H1 (cell line): ENCODE results near the gene SSC5D. TPM values are rescaled to one million over a fixed set of nuclear protein-coding genes. Genes with fewer than 3 reads are reported as not detected.

Experiments
- CTCF ChIA-PET: fragments of 300-600 bp; sonication (Branson Sonifier 250); formaldehyde crosslinking; loops from one replicate; lab custom pipeline; 2021; ENCODE audit not compliant: partially characterized antibody; lab: Charles Lee
- POLR2A ChIA-PET: fragments of 300-600 bp; sonication (Branson Sonifier 250); formaldehyde crosslinking; loops from one replicate; lab custom pipeline; 2021; ENCODE audit warnings: inconsistent platforms; ENCODE audit not compliant: partially characterized antibody; lab: Charles Lee
- DNase-seq, 2 experiments: peaks; one replicate each; pipeline versions ENCODE4 v3.0.0 to v3.0.0-alpha.2; 2010 to 2022; ENCODE audit warnings: low spot score in 2 of 2, low read depth in 1 of 2, mixed read lengths in 1 of 2
- FAIRE-seq: peaks from 2 replicates; lab custom pipeline; 2011; peaks lifted over from hg19 to GRCh38; lab: Jason Lieb, UNC
- H2AFZ ChIP-seq: 2 replicates; pipeline ENCODE4 v1.8.1; 2012; ENCODE audit warnings: low read length, inconsistent platforms
- H2AK5ac ChIP-seq: 2 replicates; pipeline ENCODE4 v1.6.1; 2013; ENCODE audit warnings: low read depth, low read length
- H2BK120ac ChIP-seq: replicated peaks from 2 replicates; pipeline ENCODE3; 2013; ENCODE audit warnings: low read depth, low read length, inconsistent platforms
- H2BK12ac ChIP-seq: 2 replicates; pipeline ENCODE4 v1.6.1; 2013; ENCODE audit warnings: low read depth, low read length
- H2BK15ac ChIP-seq: 2 replicates; pipeline ENCODE4 v1.6.1; 2013; ENCODE audit warnings: low read length
- H2BK20ac ChIP-seq: 2 replicates; pipeline ENCODE4 v1.6.1; 2013; ENCODE audit warnings: low read length
- H2BK5ac ChIP-seq: 2 replicates; pipeline ENCODE4 v1.6.1; 2013; ENCODE audit warnings: low read depth, low read length
- H3K14ac ChIP-seq: 2 replicates; pipeline ENCODE4 v1.6.1; 2013; ENCODE audit warnings: inconsistent platforms; ENCODE audit not compliant: insufficient read length
- H3K18ac ChIP-seq: 2 replicates; pipeline ENCODE4 v1.6.1; 2013; ENCODE audit warnings: low read length; ENCODE audit errors: extremely low read depth
- H3K23ac ChIP-seq: 2 replicates; pipeline ENCODE4 v1.6.1; 2013; ENCODE audit warnings: inconsistent platforms; ENCODE audit not compliant: insufficient read length
- H3K23me2 ChIP-seq: 2 replicates; pipeline ENCODE4 v1.6.1; 2013; ENCODE audit warnings: low read depth, low read length
- H3K27ac ChIP-seq: 2 replicates; pipeline ENCODE4 v1.6.1; 2011; ENCODE audit warnings: low read depth, low read length, inconsistent platforms
- H3K27me3 ChIP-seq, 4 experiments: replicated peaks in 1 of 4; 1 replicate in 1 of 4; 2 replicates in 3 of 4; pipeline versions ENCODE4 v1.6.1 to v1.8.1; 2011 to 2013; ENCODE audit warnings: low read length in 3 of 4, mild to moderate bottlenecking in 3 of 4, inconsistent platforms in 2 of 4, mixed read lengths in 2 of 4, moderate library complexity in 1 of 4; ENCODE audit not compliant: control insufficient read depth in 3 of 4, insufficient read depth in 3 of 4; ENCODE audit errors: extremely low read depth in 1 of 4
- H3K36me3 ChIP-seq, 4 experiments: 2 replicates each; pipeline versions ENCODE4 v1.6.1 to v1.8.1; 2011 to 2013; ENCODE audit warnings: mild to moderate bottlenecking in 4 of 4, low read length in 3 of 4, moderate library complexity in 2 of 4, control low read depth in 1 of 4, inconsistent platforms in 1 of 4; ENCODE audit not compliant: insufficient read depth in 4 of 4, control insufficient read depth in 2 of 4
- H3K4ac ChIP-seq: replicated peaks from 2 replicates; pipeline ENCODE3; 2013; ENCODE audit warnings: low read length, low read depth, mixed read lengths, inconsistent platforms; ENCODE audit not compliant: insufficient read length
- H3K4me1 ChIP-seq, 4 experiments: replicated peaks in 1 of 4; 1 replicate in 1 of 4; 2 replicates in 3 of 4; pipeline versions ENCODE4 v1.6.1 to v1.8.1; 2011 to 2013; ENCODE audit warnings: low read length in 3 of 4, inconsistent platforms in 2 of 4, mixed read lengths in 1 of 4; ENCODE audit not compliant: insufficient read depth in 4 of 4, control insufficient read depth in 3 of 4
- H3K4me2 ChIP-seq, 2 experiments: 2 replicates each; pipeline versions ENCODE4 v1.6.1 to v1.8.1; 2011 to 2013; ENCODE audit warnings: low read depth in 2 of 2, low read length in 2 of 2, control low read depth in 1 of 2, inconsistent platforms in 1 of 2, mild to moderate bottlenecking in 1 of 2; ENCODE audit not compliant: insufficient read depth in 1 of 2
- H3K4me3 ChIP-seq, 4 experiments: fragments of 200-600, 300-600 bp in 1 of 4; sonication (generic), shearing (Covaris generic), sonication (Bioruptor Twin) in 1 of 4; 2 replicates each; pipeline versions ENCODE4 v1.5.1 to v1.8.1; 2011 to 2016; ENCODE audit warnings: low read length in 4 of 4, low read depth in 3 of 4, control low read depth in 2 of 4, inconsistent platforms in 2 of 4, mild to moderate bottlenecking in 2 of 4, mixed read lengths in 1 of 4, moderate library complexity in 1 of 4; ENCODE audit not compliant: insufficient read depth in 2 of 4; ENCODE audit errors: extremely low read depth in 1 of 4
- H3K56ac ChIP-seq: replicated peaks from 2 replicates; pipeline ENCODE3; 2013; ENCODE audit warnings: low read depth, mild to moderate bottlenecking, mixed read lengths, low read length, inconsistent platforms; ENCODE audit not compliant: insufficient read length
- H3K79me1 ChIP-seq: 2 replicates; pipeline ENCODE4 v1.6.1; 2013; ENCODE audit warnings: low read depth, low read length, control low read depth
- H3K79me2 ChIP-seq, 2 experiments: 2 replicates each; pipeline versions ENCODE4 v1.6.1 to v1.8.1; 2012 to 2013; ENCODE audit warnings: low read length in 2 of 2, mild to moderate bottlenecking in 2 of 2, inconsistent platforms in 1 of 2; ENCODE audit not compliant: insufficient read depth in 2 of 2, control insufficient read depth in 1 of 2
- H3K9ac ChIP-seq, 4 experiments: replicated peaks in 1 of 4; 1 replicate in 1 of 4; 2 replicates in 3 of 4; pipeline versions ENCODE4 v1.6.1 to v1.8.1; 2011 to 2013; ENCODE audit warnings: low read depth in 3 of 4, low read length in 3 of 4, control low read depth in 2 of 4, mild to moderate bottlenecking in 2 of 4, moderate library complexity in 2 of 4, inconsistent platforms in 1 of 4; ENCODE audit errors: extremely low read depth in 1 of 4
- H3K9me3 ChIP-seq, 2 experiments: 2 replicates each; pipeline versions ENCODE4 v1.6.1 to v1.8.1; 2012 to 2013; ENCODE audit warnings: mild to moderate bottlenecking in 2 of 2, moderate library complexity in 2 of 2, control low read depth in 1 of 2, inconsistent platforms in 1 of 2, low read depth in 1 of 2, low read length in 1 of 2, mixed read lengths in 1 of 2; ENCODE audit not compliant: insufficient read depth in 2 of 2
- H4K20me1 ChIP-seq, 2 experiments: replicated peaks in 1 of 2; 2 replicates each; pipeline versions ENCODE3 to v1.8.1; 2011 to 2013; ENCODE audit warnings: inconsistent platforms in 2 of 2, low read length in 2 of 2, mild to moderate bottlenecking in 1 of 2; ENCODE audit not compliant: insufficient read depth in 2 of 2, control insufficient read depth in 1 of 2
- H4K5ac ChIP-seq: 2 replicates; pipeline ENCODE4 v1.6.1; 2013; ENCODE audit warnings: low read length, low read depth, mixed read lengths, inconsistent platforms; ENCODE audit not compliant: insufficient read length
- H4K8ac ChIP-seq: 2 replicates; pipeline ENCODE4 v1.8.0; 2013; ENCODE audit warnings: mild to moderate bottlenecking, moderate library complexity, low read length, inconsistent platforms; ENCODE audit not compliant: insufficient read depth; ENCODE audit errors: extremely low read depth
- H4K91ac ChIP-seq: replicated peaks from 2 replicates; pipeline ENCODE3; 2013; ENCODE audit warnings: low read length, mixed read lengths, inconsistent platforms; ENCODE audit not compliant: insufficient read length
- ASH2L ChIP-seq: fragments of 200-600, 300-600 bp; sonication (generic); IDR thresholded peaks from one replicate; pipeline ENCODE4 v1.7.1; 2017; ENCODE audit warnings: low read length
- BACH1 ChIP-seq: IDR thresholded peaks from 2 replicates; pipeline ENCODE4 v1.6.1; 2012; ENCODE audit warnings: low read length, improper control_type of control experiment
- NANOG ChIP-seq: IDR thresholded peaks from 2 replicates; pipeline ENCODE4 v1.6.1; 2011; ENCODE audit warnings: low read length, low read depth, mild to moderate bottlenecking, inconsistent platforms; ENCODE audit not compliant: insufficient read depth, poor library complexity, severe bottlenecking
- POLR2A ChIP-seq, 2 experiments: IDR thresholded peaks; 1 replicate in 1 of 2; 2 replicates in 1 of 2; pipeline ENCODE4 v1.6.1; 2011; ENCODE audit warnings: low read depth in 2 of 2, low read length in 2 of 2, mild to moderate bottlenecking in 2 of 2; ENCODE audit errors: control extremely low read depth in 1 of 2
- WGBS, 2 experiments: shearing (Covaris generic) in 1 of 2; methylation state at CpG; one replicate each; pipeline versions ENCODE4 v1.1.6 to v1.1.7; 2013 to 2015; ENCODE audit warnings: low lambda C conversion rate in 2 of 2, mixed read lengths in 2 of 2, inconsistent platforms in 1 of 2, low coverage in 1 of 2, missing lambda C conversion rate in 1 of 2; ENCODE audit not compliant: insufficient replicate concordance in 2 of 2, insufficient coverage in 1 of 2, insufficient read length in 1 of 2; ENCODE audit errors: extremely low coverage in 1 of 2, missing lambda C conversion rate in 1 of 2; 5-methylcytosine and 5-hydroxymethylcytosine counted together
- polyA plus RNA-seq, 7 experiments: library from polyadenylated mRNA; depleted of rRNA in 3 of 7; stranded (reverse) in 5 of 7; unstranded in 2 of 7; fragments of >200 nt in 5 of 7; fragments of 200-250 nt in 2 of 7; gene quantifications; 1 replicate in 5 of 7; 2 replicates in 1 of 7; 4 replicates in 1 of 7; pipeline versions ENCODE4 v1.2.1 to v1.2.3, GENCODE V29; 2011 to 2013; ENCODE audit warnings: missing spikeins in 2 of 7, mixed read lengths in 2 of 7
- total RNA-seq: library from RNA; stranded (reverse); fragmentation: NEBNext Ultra II Directional; extraction: Animal tissue kit (Norgen Biotek cat#: 25700); gene quantifications from 2 replicates; pipeline ENCODE4 v1.2.1, GENCODE V29; 2021

SSC5D gene
- total and polyA plus RNA-seq, 2 of the 8 experiments (the other 6 are each of a cell fraction or from before 2014, with no cell fraction given) = 0.39 to 1.7 TPM

DNA sequence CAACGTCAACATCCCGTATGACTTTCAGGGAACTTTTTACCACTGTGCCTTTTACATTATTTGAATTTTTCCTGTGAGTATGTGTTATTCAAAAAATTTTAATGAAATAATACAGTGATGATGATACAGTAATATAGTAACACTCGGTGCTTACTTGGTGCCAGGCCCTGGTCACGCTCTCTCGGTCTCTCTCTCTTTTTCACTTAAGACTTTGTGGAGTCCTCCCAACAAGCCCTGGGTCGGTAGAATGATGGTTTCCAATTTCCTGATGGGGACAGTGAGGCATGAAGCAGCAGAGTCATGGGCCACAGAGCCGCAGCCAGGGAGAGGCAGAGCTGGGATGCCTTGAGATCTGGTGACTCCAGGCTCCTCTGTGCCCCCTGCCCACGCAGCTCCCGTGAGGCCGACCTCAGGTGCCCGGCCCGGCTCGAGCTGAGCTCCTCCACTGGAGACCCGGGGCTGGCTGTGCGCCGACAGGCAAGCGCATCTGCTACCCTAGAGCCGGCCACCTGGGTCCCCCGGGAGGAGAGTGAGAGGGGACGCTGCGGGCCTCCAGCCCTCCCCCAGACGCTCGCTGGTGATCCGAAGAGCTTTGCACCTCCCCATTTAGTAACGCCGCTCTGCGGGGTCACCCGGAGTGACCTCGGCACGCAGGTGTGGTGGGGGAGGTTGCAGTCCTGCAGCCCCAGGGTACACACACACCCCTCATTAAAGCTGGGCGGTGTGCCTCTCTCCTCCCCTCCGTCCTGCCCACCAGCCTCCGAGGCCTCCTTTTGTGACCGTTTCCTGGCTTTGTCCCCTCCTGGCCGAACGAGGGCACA is 61.5 kb downstream of the SSC5D start:
- Histone ChIP-seq H3K4me2 (peak overlapping the region; percentile 68 to 82), H2AK5ac (no peak overlapping the region), H3K9me3 (no peaks in the 10 kb centered on the region), H3K14ac (peak overlapping the region; percentile 27), H3K27me3 (peaks cover 0 to 3% (median 0%) of the 10 kb centered on the region in 4 experiments; a peak in 1 of 7 replicates), H4K8ac (peak overlapping the region; percentile 66), H2BK12ac (peak overlapping the region; percentile 90; the same call in 1 of the 2 replicates), H3K4me1 (peaks cover 8 to 20% (median 14%) of the 10 kb centered on the region in 4 experiments), H3K79me1 (no peaks in the 10 kb centered on the region), H2BK15ac (0 out of 2 replicates have a peak overlapping the region, but pooled peaks have one; percentile 83), H2BK5ac (peak overlapping the region; percentile 82; the same call in 1 of the 2 replicates), H3K18ac (peak overlapping the region; percentile 91), H3K4ac (no peak overlapping the region), H3K79me2 (no peaks in the 10 kb centered on the region), H4K91ac (peak overlapping the region; percentile 69), H4K5ac (peak overlapping the region; percentile 73), H3K9ac (peak overlapping the region in 2 of 4 experiments; percentile 9 to 30; a peak in 3 of 7 replicates), H2AFZ (peak overlapping the region; percentile 91), H3K23me2 (peaks cover 7% of the 10 kb centered on the region; the same call in 1 of the 2 replicates), H3K36me3 (no peaks in the 10 kb centered on the region), H2BK20ac (0 out of 2 replicates have a peak overlapping the region, but pooled peaks have one; percentile 82), H3K27ac (0 out of 2 replicates have a peak overlapping the region, but pooled peaks have one; percentile 45), H4K20me1 (no peaks in the 10 kb centered on the region), H3K4me3 (peak overlapping the region; percentile 32 to 57 (median 39)), H3K56ac (no peak overlapping the region), H3K23ac (no peak overlapping the region), H2BK120ac (peak overlapping the region; percentile 25)
- 13% methylated on average over 34 of the region's 36 CpGs; no CpG with 5 or more reads in 1 of the 2 experiments for WGBS, 2 experiments
- ChIA-PET CTCF (interaction anchor here (0.6 to 2.1 kb wide), 12 partner anchors 9 to 548 kb away, joined by 3 to 6 read pairs (median 3); partner anchors contain the start of gene U2AF2), POLR2A (interaction anchor here (0.6 to 2.3 kb wide), 20 partner anchors 9 to 829 kb away, joined by 3 to 10 read pairs (median 4); partner anchors contain the start of genes FIZ1, UBE2S and ZNF579)
- DNase-seq = peak in 1 of 2 experiments; percentile 80
- no peak for FAIRE-seq
- peak in 1 of 2 experiments; percentile 50; a peak in 1 of 3 replicates for TF ChIP-seq POLR2A (IDR thresholded peaks at IDR 0.05; ENCODE audit: control extremely low read depth in 1 of 2, low read depth in 2 of 2, low read length in 2 of 2)
- TF ChIP-seq BACH1 = peak; percentile 11; the same call in 1 of the 2 replicates
- TF ChIP-seq NANOG = no peak
- no peak for TF ChIP-seq ASH2L
